ENCODE results near the gene ACTR6.
A peak's percentile ranks its signal among the peaks of the same experiment; 100 is the strongest.
"Not testable (repeated sequence)": the region's sequence is repeated elsewhere in the genome, so short reads cannot be mapped to it uniquely, and the experiment has no call there.

ACTR6 gene

DNA sequence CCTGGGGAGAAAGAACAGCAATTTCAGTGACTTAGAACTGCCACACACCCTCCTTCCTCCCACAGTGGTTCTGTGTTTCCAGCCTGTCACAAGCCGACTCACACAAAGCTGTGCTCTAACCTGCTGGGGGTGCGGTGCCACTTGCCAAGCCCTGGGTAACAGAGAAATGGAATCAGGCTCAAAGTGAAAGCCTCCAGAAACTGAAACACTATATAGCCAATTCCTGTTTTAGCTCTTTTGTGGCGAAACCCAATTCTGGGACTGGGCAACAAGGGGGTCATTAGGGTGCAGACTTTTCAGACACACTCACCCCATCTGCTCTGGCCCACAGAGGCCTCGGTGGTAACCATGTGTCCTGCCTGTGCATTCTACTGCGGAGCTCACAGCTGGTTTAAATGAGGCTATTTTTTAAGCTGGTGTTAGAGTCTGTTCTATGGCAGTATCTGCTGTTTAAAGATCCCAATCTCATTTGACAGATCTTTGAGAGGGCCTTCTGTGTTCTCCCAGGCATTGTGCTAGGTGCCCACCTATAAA is 15.2 kb upstream of the ACTR6 start:
- DNase-seq, result no peak

GRCh38 chr12:100186071-100186470 is 14.5 kb upstream of the ACTR6 start:
- DNase-seq, result no peak

- no peak for DNase-seq
Measured at GRCh38 chr12:100187068-100187467, 13.5 kb upstream of the ACTR6 start.

GRCh38 chr12:100187857-100188519 is 12.6 kb upstream of the ACTR6 start:
- DNase-seq, result no peak

- not testable (repeated sequence) for DNase-seq
Measured at GRCh38 chr12:100188888-100189635, 11.6 kb upstream of the ACTR6 start.

DNA sequence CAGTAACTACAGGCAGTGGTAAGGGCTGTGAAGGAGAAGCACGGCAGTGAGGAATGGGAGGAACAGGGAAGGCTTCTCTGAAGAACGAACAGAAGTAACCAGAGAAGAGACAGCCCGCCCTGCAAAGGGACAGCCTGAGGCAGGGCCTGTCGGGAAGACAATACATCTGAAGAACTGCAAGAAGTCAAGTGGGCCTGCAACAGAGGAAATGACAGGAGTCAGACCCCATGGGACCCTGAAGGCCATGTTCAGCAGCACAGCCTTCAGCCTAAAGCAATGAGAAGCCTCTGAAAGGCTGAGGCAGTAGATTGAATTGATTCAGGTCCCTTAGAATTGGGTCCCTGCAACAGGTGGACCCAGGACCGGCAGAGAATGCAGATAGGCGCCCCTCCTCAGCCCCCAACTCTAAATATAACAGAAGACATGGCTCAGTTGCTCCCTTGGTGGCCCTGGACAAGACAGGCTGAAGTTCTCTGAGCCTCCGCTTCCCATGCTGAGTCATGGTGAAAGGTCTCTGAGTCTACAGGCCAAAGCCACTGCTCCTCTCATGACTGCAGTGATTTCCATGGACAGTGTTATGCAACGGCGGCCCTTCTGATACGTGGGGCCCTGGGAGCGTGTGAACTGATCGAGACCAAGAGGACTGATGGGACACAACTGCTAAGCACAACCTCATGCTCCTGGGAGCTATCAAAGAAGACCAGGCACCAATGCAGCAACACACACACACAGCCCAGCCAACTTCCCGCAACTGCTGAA is 10.8 kb upstream of the ACTR6 start:
- no peak for DNase-seq

- DNase-seq, result no peak
Measured at GRCh38 chr12:100193085-100193484, 7.5 kb upstream of the ACTR6 start.

GRCh38 chr12:100197486-100197885 is 3.1 kb upstream of the ACTR6 start:
- DNase-seq, result no peak

DNA sequence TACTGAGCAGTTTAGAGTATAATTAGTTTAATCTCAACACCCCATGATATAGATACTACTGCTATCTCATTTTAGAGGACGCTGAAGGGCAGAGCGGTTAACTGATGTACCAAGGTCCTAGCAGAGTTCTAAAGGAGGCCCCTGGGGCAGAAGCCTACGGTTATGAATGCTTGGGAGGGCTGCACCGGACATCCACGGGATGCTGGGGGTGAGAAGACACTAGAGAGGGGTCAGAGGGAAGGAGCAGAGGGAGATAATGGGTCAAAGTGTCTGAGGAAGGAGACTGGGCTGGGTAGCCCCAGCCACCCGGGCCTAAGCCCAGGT is 1.6 kb upstream of the ACTR6 start:
- DNase-seq, result no peak

DNA sequence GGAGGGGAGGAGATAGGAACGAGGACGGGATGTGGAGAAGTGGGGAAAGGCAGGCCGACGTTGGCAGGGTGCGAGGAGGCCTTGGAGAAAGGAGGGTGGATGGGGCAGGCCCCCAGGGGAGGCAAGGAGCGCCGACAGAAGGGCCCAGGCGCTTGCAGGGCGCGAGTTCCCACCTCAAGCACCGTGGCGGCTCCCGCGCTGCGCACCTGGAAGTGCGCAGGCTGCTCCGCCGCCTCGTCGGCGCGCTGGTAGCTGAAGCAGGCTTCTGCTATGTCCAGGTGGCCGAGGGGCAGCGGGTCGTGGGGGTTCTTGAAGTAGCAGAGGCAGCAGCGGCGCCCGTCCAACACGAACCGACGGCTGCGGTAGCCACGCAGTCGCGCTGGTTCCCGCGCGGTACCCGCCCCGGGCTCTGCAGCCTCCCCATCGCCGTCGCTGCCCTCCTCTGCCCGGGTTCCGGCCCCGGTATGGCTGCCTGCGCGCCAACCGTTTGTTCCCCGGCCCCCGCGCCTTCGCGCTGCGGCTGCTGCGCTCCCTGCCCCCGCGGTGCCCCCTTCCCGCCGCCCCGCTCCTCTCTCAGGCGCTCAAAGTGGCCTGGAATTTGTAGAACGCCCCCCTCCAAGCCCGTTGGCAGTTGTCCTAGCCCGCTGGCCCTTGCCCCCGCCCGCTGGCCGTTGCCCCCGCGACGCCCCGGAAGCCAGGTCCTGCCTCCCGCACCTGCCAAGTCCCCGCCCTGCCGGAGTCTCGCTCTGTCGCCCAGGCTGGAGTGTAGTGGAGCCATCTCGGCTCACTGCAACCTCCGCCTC is 1.1 kb upstream of the ACTR6 start:
- DNase-seq, result peak; percentile 76

- DNase-seq, result no peak
Measured at GRCh38 chr12:100201604-100202423, 1.2 kb downstream of the ACTR6 start.

DNA sequence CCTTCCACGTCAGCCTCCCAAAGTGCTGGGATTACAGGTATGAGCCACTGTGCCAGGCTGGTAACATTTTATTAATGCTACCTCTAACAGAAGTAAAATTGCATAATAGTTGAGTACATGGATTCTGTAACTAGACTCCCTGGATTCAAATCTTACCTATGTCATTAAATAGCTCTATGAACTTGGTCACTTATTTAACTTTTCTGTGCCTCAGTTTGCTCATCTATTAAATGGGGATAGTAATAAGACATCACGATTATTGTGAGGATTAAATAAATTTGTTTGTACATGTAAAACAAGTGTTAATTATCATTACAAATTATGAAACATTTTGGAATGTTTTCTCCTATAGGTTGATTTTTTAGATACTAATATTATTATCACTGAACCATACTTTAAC is 6.7 kb downstream of the ACTR6 start:
- DNase-seq, result no peak

DNA sequence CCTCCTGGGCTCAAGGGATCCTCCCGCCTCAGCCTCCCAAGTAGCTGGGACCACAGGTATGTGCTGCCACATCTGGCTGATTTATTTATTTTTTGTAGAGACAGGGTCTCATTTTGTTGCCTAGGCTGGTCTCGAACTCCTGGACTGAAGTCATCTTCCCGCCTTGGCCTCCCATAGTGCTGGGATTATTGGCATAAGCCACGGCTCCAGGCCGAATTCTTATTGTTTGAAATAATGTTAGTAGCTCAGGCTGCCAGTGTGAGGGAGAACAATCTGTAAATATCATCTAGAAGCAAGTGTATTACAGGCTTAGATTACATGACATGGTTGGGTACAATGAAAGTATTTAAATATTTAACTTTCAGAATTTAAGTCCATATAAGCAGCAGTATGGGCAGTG is 8.2 kb downstream of the ACTR6 start:
- DNase-seq, result no peak

DNA sequence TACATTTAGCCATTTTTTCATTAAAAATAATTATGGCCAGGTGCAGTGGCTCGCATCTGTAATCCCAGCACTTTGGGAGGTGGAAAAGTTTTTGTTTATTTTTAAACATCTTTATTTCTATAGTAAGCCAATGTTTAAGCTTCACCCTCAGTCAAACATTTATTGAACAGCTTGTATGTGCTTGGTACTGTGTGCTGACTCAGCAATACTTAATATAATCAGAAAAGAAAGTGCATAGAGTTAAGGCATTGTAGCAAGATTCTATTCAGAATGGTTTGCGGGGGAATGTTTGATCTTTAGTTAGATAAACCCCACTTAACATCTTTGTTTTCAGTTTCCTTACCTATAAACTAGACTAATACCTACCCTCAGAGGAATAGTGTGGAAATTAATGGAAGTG is 11.1 kb downstream of the ACTR6 start:
- DNase-seq, result no peak

GRCh38 chr12:100213016-100213891 is 12.6 kb downstream of the ACTR6 start:
- no peak for DNase-seq

DNA sequence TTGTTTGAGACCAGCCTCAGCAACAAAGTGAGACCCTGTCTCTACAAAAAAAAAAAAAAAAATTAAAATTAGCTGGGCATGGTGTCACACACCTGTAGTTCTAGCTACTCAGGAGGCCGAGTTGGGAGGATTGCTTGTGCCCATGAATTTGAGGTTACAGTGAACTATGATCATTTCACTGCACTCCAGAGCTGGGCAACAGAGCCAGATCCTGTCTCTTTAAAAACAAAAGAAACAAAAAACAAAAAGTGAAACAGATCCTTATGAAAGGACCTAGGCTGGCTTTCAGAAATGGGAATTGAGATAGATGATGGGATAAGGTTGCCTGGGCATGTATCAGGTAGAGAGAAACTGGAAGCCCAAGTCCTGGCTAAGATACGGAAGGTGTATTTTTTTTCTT is 13.9 kb downstream of the ACTR6 start:
- DNase-seq, result no peak

DNA sequence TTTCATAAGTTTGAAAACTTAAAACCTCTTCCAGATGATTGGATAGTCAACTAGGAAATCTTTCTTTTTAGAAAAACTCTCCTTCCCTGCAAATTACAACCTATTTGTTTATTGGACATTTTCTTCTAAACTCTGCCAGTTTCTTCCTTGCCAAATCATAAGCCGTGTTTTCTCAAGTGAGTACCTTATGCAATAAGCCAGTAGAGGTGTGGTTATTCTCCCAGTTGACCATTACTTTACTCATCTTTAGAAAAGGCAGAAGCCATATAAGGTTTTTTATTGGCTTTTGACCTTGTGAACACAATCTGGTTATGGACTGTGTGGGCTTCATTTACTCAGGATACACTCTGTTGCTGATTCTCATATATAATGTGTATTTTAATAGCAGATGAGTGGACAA is 14.6 kb downstream of the ACTR6 start:
- no peak for DNase-seq

DNA sequence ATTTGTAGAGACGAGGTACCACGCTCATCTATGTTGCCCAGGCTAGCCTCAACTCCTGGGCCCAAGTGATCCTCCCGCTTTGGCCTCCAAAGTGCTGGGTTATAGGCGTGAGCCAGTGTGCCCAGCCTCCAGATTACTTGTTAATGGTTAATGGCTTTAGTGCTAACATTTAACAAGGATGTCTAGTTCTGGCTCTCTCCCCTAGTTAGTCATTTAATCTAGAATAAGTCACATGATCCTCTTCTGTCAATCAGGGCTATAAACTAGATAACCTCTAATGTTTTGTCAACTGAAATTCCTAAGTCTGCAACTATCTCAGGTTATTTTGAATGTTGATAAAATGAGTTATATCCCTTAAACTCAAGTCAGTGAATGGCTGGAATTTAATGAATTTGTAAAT is 15.7 kb downstream of the ACTR6 start:
- DNase-seq, result no peak

GRCh38 chr12:100219328-100220109 is 18.9 kb downstream of the ACTR6 start:
- DNase-seq, result no peak

GRCh38 chr12:100221523-100221922 is 20.9 kb downstream of the ACTR6 start:
- no peak for DNase-seq
